GM23338 (cell line): ENCODE results near the gene EPHA10. TPM values are rescaled to one million over a fixed set of nuclear protein-coding genes. Genes with fewer than 3 reads are reported as not detected.

ENCODE experiments used
- ATAC-seq: fragments of 200-7000 bp; cut with Tn5 transposase; 3 replicates; pipeline ENCODE4 v1.9.1; 2020
- DNase-seq: peaks from one replicate; pipeline ENCODE4 v3.0.0-alpha.2; 2015; ENCODE audit warnings: low spot score
- H2AFZ ChIP-seq: fragments of 200-600 bp; sonication (generic); 2 replicates; pipeline ENCODE4 v1.8.0; 2016; ENCODE audit warnings: antibody characterized with exemption, mild to moderate bottlenecking, moderate library complexity
- H3F3A ChIP-seq: fragments of 200-600 bp; sonication (generic); replicated peaks from 2 replicates; pipeline ENCODE4 v1.8.0; 2017; ENCODE audit warnings: antibody characterized with exemption, mixed run types, low read depth
- H3K27ac ChIP-seq: fragments of 200-600 bp; sonication (generic); 2 replicates; pipeline ENCODE4 v1.6.1; 2016; ENCODE audit warnings: low read depth
- H3K27me3 ChIP-seq: fragments of 200-600 bp; sonication (generic); 2 replicates; pipeline ENCODE4 v1.8.0; 2016; ENCODE audit warnings: mild to moderate bottlenecking, mixed run types, moderate library complexity; ENCODE audit not compliant: insufficient read depth
- H3K36me3 ChIP-seq: fragments of 200-600 bp; sonication (generic); 2 replicates; pipeline ENCODE4 v1.8.0; 2016; ENCODE audit warnings: mild to moderate bottlenecking; ENCODE audit not compliant: insufficient read depth
- H3K4me1 ChIP-seq: fragments of 200-600 bp; sonication (generic); 2 replicates; pipeline ENCODE4 v1.8.0; 2016; ENCODE audit warnings: mild to moderate bottlenecking, moderate library complexity; ENCODE audit not compliant: insufficient read depth
- H3K4me2 ChIP-seq: fragments of 200-600 bp; sonication (generic); 2 replicates; pipeline ENCODE4 v1.7.1; 2017; ENCODE audit warnings: mixed run types
- H3K4me3 ChIP-seq: fragments of 200-600 bp; sonication (generic); 2 replicates; pipeline ENCODE4 v1.6.1; 2016; ENCODE audit warnings: mixed run types
- H3K79me2 ChIP-seq: fragments of 200-600 bp; sonication (generic); replicated peaks from 2 replicates; pipeline ENCODE4 v1.8.0; 2017; ENCODE audit warnings: mild to moderate bottlenecking; ENCODE audit not compliant: insufficient read depth
- H3K9me2 ChIP-seq: fragments of 200-600 bp; sonication (generic); 2 replicates; pipeline ENCODE4 v1.8.0; 2017; ENCODE audit not compliant: insufficient read depth
- H4K20me1 ChIP-seq: fragments of 200-600 bp; sonication (generic); replicated peaks from 2 replicates; pipeline ENCODE4 v1.8.0; 2017; ENCODE audit warnings: mild to moderate bottlenecking; ENCODE audit not compliant: insufficient read depth
- H3K27ac Mint-ChIP-seq: 2 replicates; pipeline ENCODE4 v1.8.0; 2020; ENCODE audit warnings: inconsistent platforms, mild to moderate bottlenecking, moderate library complexity, mixed read lengths
- H3K27me3 Mint-ChIP-seq: 3 replicates; pipeline ENCODE4 v1.8.0; 2022; ENCODE audit warnings: low read depth, mild to moderate bottlenecking, moderate library complexity, mixed read lengths, inconsistent platforms; ENCODE audit not compliant: insufficient read depth, poor library complexity
- H3K36me3 Mint-ChIP-seq: 3 replicates; pipeline ENCODE4 v1.8.0; 2021; ENCODE audit warnings: low read depth, mild to moderate bottlenecking, inconsistent platforms, moderate library complexity, mixed read lengths
- H3K4me1 Mint-ChIP-seq: 3 replicates; pipeline ENCODE4 v1.8.0; 2020; ENCODE audit warnings: mild to moderate bottlenecking, inconsistent platforms, mixed read lengths
- H3K4me3 Mint-ChIP-seq: 3 replicates; pipeline ENCODE4 v1.8.0; 2021; ENCODE audit warnings: moderate library complexity, mild to moderate bottlenecking, inconsistent platforms, mixed read lengths
- H3K9me3 Mint-ChIP-seq: 3 replicates; pipeline ENCODE4 v1.8.0; 2020; ENCODE audit warnings: moderate library complexity, mild to moderate bottlenecking, inconsistent platforms, mixed read lengths
- CREB1 ChIP-seq: fragments of 250-450 bp; sonication (Bioruptor Pico); IDR thresholded peaks from 2 replicates; pipeline ENCODE4 v1.5.0; 2020; ENCODE audit warnings: low read depth, mild to moderate bottlenecking, moderate library complexity
- ETS1 ChIP-seq: IDR thresholded peaks from 2 replicates; pipeline ENCODE4 v1.6.1; 2016; ENCODE audit warnings: antibody characterized with exemption
- JUNB ChIP-seq: IDR thresholded peaks from one replicate; pipeline ENCODE4 v1.6.1; 2016; ENCODE audit warnings: antibody characterized with exemption; ENCODE audit not compliant: unreplicated experiment
- NANOG ChIP-seq: IDR thresholded peaks from 2 replicates; pipeline ENCODE4 v1.6.1; 2016; ENCODE audit warnings: antibody characterized with exemption, borderline replicate concordance
- POLR2AphosphoS5 ChIP-seq: IDR thresholded peaks from 2 replicates; pipeline ENCODE4 v1.6.1; 2016; ENCODE audit warnings: antibody characterized with exemption, low read depth
- STAT1 ChIP-seq: IDR thresholded peaks from one replicate; pipeline ENCODE4 v1.6.1; 2016; ENCODE audit warnings: antibody characterized with exemption; ENCODE audit not compliant: unreplicated experiment
- ZNF114 ChIP-seq: fragments of 250-450 bp; sonication (Bioruptor Pico); IDR thresholded peaks from 2 replicates; pipeline ENCODE4 v1.5.0; 2020; ENCODE audit warnings: mild to moderate bottlenecking, moderate library complexity
- ZNF462 ChIP-seq: fragments of 250-450 bp; sonication (Bioruptor Pico); IDR thresholded peaks from 2 replicates; pipeline ENCODE4 v1.5.0; 2020; ENCODE audit warnings: mild to moderate bottlenecking, moderate library complexity
- polyA plus RNA-seq: library from polyadenylated mRNA; unstranded; fragments of >200 nt; fragmentation: Nextera tagmentation; extraction: Ambion mirVana; gene quantifications from 2 replicates; pipeline ENCODE4 v1.2.1, GENCODE V29; 2016
- total RNA-seq: library from RNA; depleted of rRNA; stranded (reverse); fragments of >200 nt; shearing (Covaris generic); gene quantifications from 2 replicates; pipeline ENCODE4 v1.2.3, GENCODE V29; 2014

EPHA10 gene
- total and polyA plus RNA-seq, 2 experiments from 2014 or later, result 0.76 to 2.4 TPM

- peaks cover 71% of the 10 kb centered on the region for H3K36me3 Mint-ChIP-seq
- Histone ChIP-seq H3K36me3 (peaks cover 57% of the 10 kb centered on the region), H3K4me1 (no peaks in the 10 kb centered on the region), H3K4me2 (no peak overlapping the region), H3K9me2 (no peaks in the 10 kb centered on the region), H3F3A (no peaks in the 10 kb centered on the region), H3K27me3 (no peaks in the 10 kb centered on the region), H4K20me1 (peaks cover 22% of the 10 kb centered on the region; the same call in 1 of the 2 replicates), H2AFZ (no peak overlapping the region), H3K79me2 (peaks cover 18% of the 10 kb centered on the region), H3K27ac (no peak overlapping the region), H3K4me3 (no peak overlapping the region)
- DNase-seq (no peak), ATAC-seq (no peak)
- peaks cover 1% of the 10 kb centered on the region for H3K27me3 Mint-ChIP-seq
- TF ChIP-seq STAT1 (no peak), ZNF462 (CRISPR knock-in tag) (no peak), JUNB (no peak), CREB1 (no peak)
- H3K4me3 Mint-ChIP-seq, result no peak overlapping the region
- H3K27ac Mint-ChIP-seq, result no peak overlapping the region
- H3K4me1 Mint-ChIP-seq, result no peaks in the 10 kb centered on the region
- no peaks in the 10 kb centered on the region for H3K9me3 Mint-ChIP-seq
Observed at GRCh38 chr1:37697737-37698136, 67.2 kb downstream of the EPHA10 start.

GRCh38 chr1:37697090-37697489 is 67.8 kb downstream of the EPHA10 start:
- Histone ChIP-seq H3K4me2 (no peak overlapping the region), H3K27me3 (no peaks in the 10 kb centered on the region), H3F3A (no peaks in the 10 kb centered on the region), H3K4me1 (no peaks in the 10 kb centered on the region), H3K79me2 (peaks cover 18% of the 10 kb centered on the region), H3K27ac (no peak overlapping the region), H2AFZ (no peak overlapping the region), H4K20me1 (peaks cover 22% of the 10 kb centered on the region; the same call in 1 of the 2 replicates), H3K4me3 (no peak overlapping the region), H3K36me3 (peaks cover 57% of the 10 kb centered on the region), H3K9me2 (no peaks in the 10 kb centered on the region)
- ATAC-seq, result no peak
- peaks cover 65% of the 10 kb centered on the region for H3K36me3 Mint-ChIP-seq
- H3K27me3 Mint-ChIP-seq, result peaks cover 1% of the 10 kb centered on the region
- H3K9me3 Mint-ChIP-seq, result no peaks in the 10 kb centered on the region
- no peak overlapping the region for H3K4me3 Mint-ChIP-seq
- no peaks in the 10 kb centered on the region for H3K4me1 Mint-ChIP-seq
- DNase-seq, result no peak
- no peak overlapping the region for H3K27ac Mint-ChIP-seq
- no peak for TF ChIP-seq JUNB
- TF ChIP-seq POLR2AphosphoS5, result no peak
- no peak for TF ChIP-seq ETS1
- TF ChIP-seq CREB1, result no peak
- TF ChIP-seq ZNF114 (CRISPR knock-in tag), result no peak
- no peak for TF ChIP-seq NANOG
